ENCODE results near the gene IL16. TPM values are rescaled to one million over a fixed set of nuclear protein-coding genes. Genes with fewer than 3 reads are reported as not detected.

IL16 gene
- total RNA-seq (100 to 1,000 TPM; 125 to 431 (median 285) TPM), polyA plus RNA-seq (100 to 1,000 TPM; 319 to 547 TPM), total RNA-seq (407 reads per million, percentile 97 among the genes with 10 or more reads in this experiment)

DNA sequence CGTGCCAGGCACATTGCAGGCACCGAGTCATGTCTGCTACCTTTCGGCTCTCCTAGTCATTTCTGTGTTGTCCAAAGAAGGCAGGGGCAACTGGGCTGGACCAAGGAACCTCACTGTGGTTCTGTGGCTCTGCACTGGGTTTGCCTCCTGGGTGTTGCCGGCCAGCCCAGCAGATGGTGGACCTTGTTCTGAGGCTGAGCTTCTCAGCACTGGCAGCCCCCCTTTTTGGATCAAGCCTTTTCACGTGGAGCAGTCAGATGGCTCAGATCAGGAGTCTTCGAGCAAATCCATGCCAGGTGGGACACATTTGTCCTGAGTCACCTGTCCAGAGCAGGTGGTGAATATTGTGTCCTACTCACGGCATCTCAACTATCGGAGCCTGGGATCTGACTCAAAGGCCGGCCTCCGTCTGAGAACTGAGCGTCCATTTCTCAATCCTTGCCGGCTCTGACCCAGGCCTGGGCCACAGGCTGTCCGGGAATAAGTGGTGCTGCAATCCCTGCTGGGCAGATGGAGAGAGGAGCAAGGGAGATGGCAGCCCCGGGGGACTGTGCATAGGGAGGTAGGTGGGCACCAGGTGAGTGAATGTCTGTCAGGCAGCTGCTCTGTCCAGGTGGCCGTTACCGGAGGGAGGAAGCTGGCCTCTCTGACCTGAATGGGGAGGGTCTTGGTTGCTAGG lies at the start of gene IL16:
TSS of gene IL16 (plus strand) at position 304 of the 679 bp plus-strand sequence. CDS start 28,521 bp downstream, outside the sequence.
- Histone ChIP-seq H3K27me3 (ENCODE audit: control insufficient read depth in 2 of 2, insufficient read depth in 2 of 2, low read length in 2 of 2) (no peaks in the 10 kb centered on the region), H3K9me3 (ENCODE audit: control insufficient read depth in 2 of 3, low read length in 3 of 3) (no peaks in the 10 kb centered on the region), H3K27ac (ENCODE audit: low read depth, low read length) (no peak within 1 kb of the TSS), H3K36me3 (ENCODE audit: control insufficient read depth in 2 of 3, insufficient read depth in 3 of 3, low read length in 3 of 3) (no peaks in the 10 kb centered on the region), H3K4me1 (ENCODE audit: control insufficient read depth in 2 of 2, insufficient read depth in 2 of 2, low read length in 2 of 2) (no peaks in the 10 kb centered on the region), H3K4me3 (ENCODE audit: low read length) (no peak within 1 kb of the TSS)
- POLR2A ChIA-PET, result no interaction called here
- no peak within 1 kb of the TSS for H3K27ac Mint-ChIP-seq
- no peaks in the 10 kb centered on the region for H3K36me3 Mint-ChIP-seq
- peaks cover 0 to 4% (median 0%) of the 10 kb centered on the region in 7 donors for H3K4me1 Mint-ChIP-seq
- DNase-seq, result no peak
- no peaks in the 10 kb centered on the region for H3K9me3 Mint-ChIP-seq
- H3K27me3 Mint-ChIP-seq, result peaks cover 7 to 21% (median 7%) of the 10 kb centered on the region in 5 donors
- no peak within 1 kb of the TSS for H3K4me3 Mint-ChIP-seq
- intact Hi-C loops (cut with micrococcal nuclease), result no loop called here
- CTCF ChIA-PET, result no interaction called here
- no peak for ATAC-seq

DNA sequence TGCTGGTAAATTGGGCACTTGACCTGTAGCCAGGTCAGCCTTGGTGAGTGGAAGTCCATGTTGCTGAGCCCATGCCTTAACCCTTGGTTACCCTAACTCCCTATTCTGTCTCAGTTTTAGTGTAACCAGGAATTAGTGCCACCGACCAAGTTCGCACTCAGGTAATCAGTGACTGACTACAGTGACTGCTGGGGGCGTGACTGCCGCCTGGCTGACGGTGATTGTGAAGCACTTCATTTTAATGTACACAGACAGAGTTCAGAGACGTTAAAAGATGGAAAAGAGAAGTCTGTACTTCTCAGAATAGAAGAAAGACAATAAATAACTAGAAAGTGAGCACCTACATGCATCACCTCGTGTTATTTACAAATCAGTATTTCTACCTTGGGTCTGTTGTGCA lies 45.3 kb upstream of the IL16 start:
- Mint-ChIP-seq H3K36me3 (no peaks in the 10 kb centered on the region), H3K4me3 (no peak overlapping the region), H3K27me3 (peaks cover 5 to 18% (median 5%) of the 10 kb centered on the region in 5 donors), H3K4me1 (peaks cover 0 to 9% (median 2%) of the 10 kb centered on the region in 7 donors), H3K27ac (no peak overlapping the region), H3K9me3 (no peaks in the 10 kb centered on the region)
- H3K9me3 ChIP-seq (ENCODE audit: control insufficient read depth in 2 of 3, low read length in 3 of 3), result no peaks in the 10 kb centered on the region
- H3K27me3 ChIP-seq (ENCODE audit: control insufficient read depth in 2 of 2, insufficient read depth in 2 of 2, low read length in 2 of 2), result no peaks in the 10 kb centered on the region
- no peak overlapping the region for H3K27ac ChIP-seq (ENCODE audit: low read depth, low read length)
- DNase-seq (no peak), ATAC-seq (no peak)
- CTCF ChIA-PET, result interaction anchor here (2.0 kb wide), 1 partner anchor 115 kb away, joined by 13 read pairs; no protein-coding TSS in a partner anchor
- H3K36me3 ChIP-seq (ENCODE audit: control insufficient read depth in 2 of 3, insufficient read depth in 3 of 3, low read length in 3 of 3), result no peaks in the 10 kb centered on the region
- POLR2A ChIA-PET, result no interaction called here
- intact Hi-C loops (cut with micrococcal nuclease), result no loop called here
- no peaks in the 10 kb centered on the region for H3K4me1 ChIP-seq (ENCODE audit: control insufficient read depth in 2 of 2, insufficient read depth in 2 of 2, low read length in 2 of 2)
- H3K4me3 ChIP-seq (ENCODE audit: low read length), result no peak overlapping the region

DNA sequence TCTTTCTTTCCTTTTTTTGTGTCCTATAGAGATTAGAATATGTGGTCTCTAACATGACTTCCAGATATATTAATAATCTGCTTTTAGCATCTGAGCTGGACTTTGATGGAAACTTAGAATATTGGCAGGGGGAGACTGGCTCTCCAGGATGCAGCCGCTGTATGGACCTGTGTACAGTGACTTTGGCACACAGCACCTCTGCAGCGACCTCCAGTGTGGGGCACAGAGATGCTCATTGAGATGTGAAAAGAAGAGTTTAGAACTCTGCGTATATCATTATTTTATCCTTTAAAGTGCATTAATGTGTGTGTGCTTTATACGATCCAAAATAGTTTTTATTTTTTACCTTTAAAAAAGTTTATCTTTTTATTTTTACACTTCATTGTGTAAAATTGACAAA lies 44.3 kb upstream of the IL16 start:
- H3K4me3 Mint-ChIP-seq, result no peak overlapping the region
- H3K27me3 Mint-ChIP-seq, result peaks cover 0 to 21% (median 5%) of the 10 kb centered on the region in 5 donors
- no peaks in the 10 kb centered on the region for H3K27me3 ChIP-seq (ENCODE audit: control insufficient read depth in 2 of 2, insufficient read depth in 2 of 2, low read length in 2 of 2)
- CTCF ChIA-PET, result interaction anchor here (0.6 to 2.0 kb wide), 3 partner anchors 114 to 280 kb away, joined by 3 to 13 read pairs (median 4); no protein-coding TSS in a partner anchor
- H3K36me3 ChIP-seq (ENCODE audit: control insufficient read depth in 2 of 3, insufficient read depth in 3 of 3, low read length in 3 of 3), result no peaks in the 10 kb centered on the region
- no peak overlapping the region for H3K4me3 ChIP-seq (ENCODE audit: low read length)
- DNase-seq (no peak), ATAC-seq (no peak)
- H3K27ac ChIP-seq (ENCODE audit: low read depth, low read length), result no peak overlapping the region
- H3K36me3 Mint-ChIP-seq, result no peaks in the 10 kb centered on the region
- no peaks in the 10 kb centered on the region for H3K9me3 ChIP-seq (ENCODE audit: control insufficient read depth in 2 of 3, low read length in 3 of 3)
- peak overlapping the region in 1 of 9 donors; percentile 3 for H3K27ac Mint-ChIP-seq
- POLR2A ChIA-PET, result no interaction called here
- no peaks in the 10 kb centered on the region for H3K9me3 Mint-ChIP-seq
- intact Hi-C loops (cut with micrococcal nuclease), result no loop called here
- no peaks in the 10 kb centered on the region for H3K4me1 ChIP-seq (ENCODE audit: control insufficient read depth in 2 of 2, insufficient read depth in 2 of 2, low read length in 2 of 2)
- H3K4me1 Mint-ChIP-seq, result peaks cover 0 to 18% (median 5%) of the 10 kb centered on the region in 7 donors

DNA sequence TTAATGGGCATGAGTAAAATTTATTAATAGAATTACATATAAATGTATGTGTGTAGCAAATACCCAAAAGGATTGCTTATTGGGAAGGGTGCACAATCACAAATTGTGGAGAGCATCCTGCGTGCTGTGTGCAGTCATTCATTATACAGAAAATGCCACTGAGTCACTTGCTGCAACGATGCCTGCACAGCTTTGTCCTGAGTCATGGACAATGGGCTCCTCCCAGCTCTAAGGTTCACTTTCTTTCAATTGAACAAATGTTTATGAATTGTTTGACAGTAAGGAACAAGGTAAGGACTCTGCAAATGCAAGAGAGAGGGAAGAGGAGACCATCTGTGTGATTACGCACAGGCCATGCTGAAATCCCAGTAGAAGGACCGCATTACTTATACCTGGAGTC lies 43.9 kb upstream of the IL16 start:
- Mint-ChIP-seq H3K4me3 (no peak overlapping the region), H3K9me3 (no peaks in the 10 kb centered on the region), H3K27me3 (peaks cover 0 to 23% (median 5%) of the 10 kb centered on the region in 5 donors), H3K4me1 (peaks cover 0 to 18% (median 5%) of the 10 kb centered on the region in 7 donors), H3K27ac (no peak overlapping the region), H3K36me3 (no peaks in the 10 kb centered on the region)
- H3K27ac ChIP-seq (ENCODE audit: low read depth, low read length), result no peak overlapping the region
- ChIA-PET POLR2A (no interaction called here), CTCF (interaction anchor here (0.6 to 2.0 kb wide), 3 partner anchors 114 to 279 kb away, joined by 3 to 13 read pairs (median 4); no protein-coding TSS in a partner anchor)
- H3K9me3 ChIP-seq (ENCODE audit: control insufficient read depth in 2 of 3, low read length in 3 of 3), result no peaks in the 10 kb centered on the region
- no peak overlapping the region for H3K4me3 ChIP-seq (ENCODE audit: low read length)
- H3K36me3 ChIP-seq (ENCODE audit: control insufficient read depth in 2 of 3, insufficient read depth in 3 of 3, low read length in 3 of 3), result no peaks in the 10 kb centered on the region
- intact Hi-C loops (cut with micrococcal nuclease), result no loop called here
- H3K4me1 ChIP-seq (ENCODE audit: control insufficient read depth in 2 of 2, insufficient read depth in 2 of 2, low read length in 2 of 2), result no peaks in the 10 kb centered on the region
- DNase-seq (no peak), ATAC-seq (no peak)
- no peaks in the 10 kb centered on the region for H3K27me3 ChIP-seq (ENCODE audit: control insufficient read depth in 2 of 2, insufficient read depth in 2 of 2, low read length in 2 of 2)

DNA sequence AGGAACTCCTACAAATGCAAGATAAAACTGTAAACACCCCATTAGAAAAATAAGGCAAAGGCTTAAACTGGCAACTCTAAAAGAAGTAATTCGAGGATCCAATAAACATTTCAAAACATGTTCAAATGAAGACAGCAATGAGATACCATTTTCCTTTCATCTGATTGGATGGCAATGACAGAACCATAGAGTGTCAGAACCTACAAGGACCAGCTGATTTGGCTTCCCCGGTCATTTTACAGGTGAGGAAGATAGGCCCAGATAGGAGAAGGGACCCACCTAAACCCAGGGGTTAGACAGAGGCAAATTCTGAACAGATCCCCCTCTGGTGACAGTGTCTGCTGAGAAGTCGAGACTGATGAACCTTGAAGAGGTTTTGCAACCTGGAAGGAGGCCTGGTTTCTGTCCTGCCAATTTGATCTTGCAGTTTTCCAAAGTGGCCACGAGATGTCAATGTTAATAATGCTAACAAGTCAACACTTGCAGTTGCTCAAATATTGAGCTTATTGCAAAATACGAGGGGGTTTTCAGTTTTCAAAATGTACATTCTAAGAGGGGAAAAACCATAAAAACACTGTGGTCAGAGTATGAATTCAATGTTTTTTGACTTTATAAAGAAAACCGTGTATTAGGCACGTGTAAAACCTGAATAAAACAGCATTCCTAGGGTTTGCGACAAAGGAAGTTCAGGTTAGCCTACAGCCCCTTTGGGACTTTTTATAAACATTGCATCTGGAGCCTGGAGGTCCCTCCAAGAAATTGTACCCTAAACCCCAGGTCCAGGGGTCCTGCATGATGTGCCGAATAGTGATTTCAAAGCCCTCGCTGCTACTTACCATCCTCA lies 41.1 kb upstream of the IL16 start:
- intact Hi-C loops (cut with micrococcal nuclease), result loop anchor here (1.0 to 5.0 kb wide), 6 partner anchors 49 to 247 kb away; no protein-coding TSS in a partner anchor
- H3K9me3 Mint-ChIP-seq, result no peaks in the 10 kb centered on the region
- peak overlapping the region in 1 of 9 donors; percentile 2 for H3K27ac Mint-ChIP-seq
- H3K4me3 Mint-ChIP-seq, result no peak overlapping the region
- no peaks in the 10 kb centered on the region for H3K36me3 ChIP-seq (ENCODE audit: control insufficient read depth in 2 of 3, insufficient read depth in 3 of 3, low read length in 3 of 3)
- no peaks in the 10 kb centered on the region for H3K9me3 ChIP-seq (ENCODE audit: control insufficient read depth in 2 of 3, low read length in 3 of 3)
- H3K4me1 ChIP-seq (ENCODE audit: control insufficient read depth in 2 of 2, insufficient read depth in 2 of 2, low read length in 2 of 2), result no peaks in the 10 kb centered on the region
- H3K4me3 ChIP-seq (ENCODE audit: low read length), result no peak overlapping the region
- H3K4me1 Mint-ChIP-seq, result peaks cover under 1 to 19% (median 5%) of the 10 kb centered on the region in 7 donors
- ATAC-seq (no peak), DNase-seq (peak in 6 of 9 donors; percentile 12 to 44 (median 32))
- H3K27me3 Mint-ChIP-seq, result peaks cover 0 to 13% (median under 1%) of the 10 kb centered on the region in 5 donors
- POLR2A ChIA-PET, result interaction anchor here (1.8 kb wide), 1 partner anchor 110 kb away, joined by 6 read pairs; no protein-coding TSS in a partner anchor
- CTCF ChIA-PET, result interaction anchor here (0.7 to 4.3 kb wide), 8 partner anchors 10 to 579 kb away, joined by 3 to 72 read pairs (median 4); no protein-coding TSS in a partner anchor
- H3K27me3 ChIP-seq (ENCODE audit: control insufficient read depth in 2 of 2, insufficient read depth in 2 of 2, low read length in 2 of 2), result no peaks in the 10 kb centered on the region
- H3K27ac ChIP-seq (ENCODE audit: low read depth, low read length), result no peak overlapping the region
- H3K36me3 Mint-ChIP-seq, result no peaks in the 10 kb centered on the region

DNA sequence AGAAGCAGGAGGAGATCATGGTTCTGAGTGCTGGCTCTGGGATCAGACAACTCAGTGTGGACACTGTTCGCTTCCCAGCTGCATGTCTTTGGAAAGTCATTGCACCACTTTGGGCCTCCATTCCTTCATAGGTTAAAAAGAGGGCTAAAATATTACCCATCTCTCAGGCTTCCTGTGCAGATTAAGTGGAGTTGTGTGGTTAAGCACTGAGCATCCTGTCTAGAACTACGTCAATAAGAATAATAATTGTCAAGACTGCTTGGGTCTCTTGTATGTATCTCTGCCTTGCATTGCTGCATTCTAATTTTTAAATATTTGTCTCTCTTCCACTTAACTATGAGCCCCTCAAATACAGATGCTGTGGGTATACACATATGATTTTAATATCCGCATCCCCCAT lies 40.4 kb upstream of the IL16 start:
- peaks cover 8 to 27% (median 12%) of the 10 kb centered on the region in 7 donors for H3K4me1 Mint-ChIP-seq
- no peak overlapping the region for H3K27ac ChIP-seq (ENCODE audit: low read depth, low read length)
- no peak overlapping the region for H3K4me3 Mint-ChIP-seq
- ATAC-seq (no peak), DNase-seq (no peak)
- peaks cover 0 to 10% (median 0%) of the 10 kb centered on the region in 5 donors for H3K27me3 Mint-ChIP-seq
- CTCF ChIA-PET, result interaction anchor here (1.0 to 4.3 kb wide), 5 partner anchors 9 to 243 kb away, joined by 3 to 72 read pairs (median 6); no protein-coding TSS in a partner anchor
- H3K4me3 ChIP-seq (ENCODE audit: low read length), result no peak overlapping the region
- H3K27me3 ChIP-seq (ENCODE audit: control insufficient read depth in 2 of 2, insufficient read depth in 2 of 2, low read length in 2 of 2), result no peaks in the 10 kb centered on the region
- no peaks in the 10 kb centered on the region for H3K36me3 Mint-ChIP-seq
- peaks cover 0 to 5% of the 10 kb centered on the region in 2 donors for H3K4me1 ChIP-seq (ENCODE audit: control insufficient read depth in 2 of 2, insufficient read depth in 2 of 2, low read length in 2 of 2)
- H3K36me3 ChIP-seq (ENCODE audit: control insufficient read depth in 2 of 3, insufficient read depth in 3 of 3, low read length in 3 of 3), result no peaks in the 10 kb centered on the region
- no peak overlapping the region for H3K27ac Mint-ChIP-seq
- POLR2A ChIA-PET, result interaction anchor here (1.8 kb wide), 1 partner anchor 110 kb away, joined by 6 read pairs; no protein-coding TSS in a partner anchor
- intact Hi-C loops (cut with micrococcal nuclease), result loop anchor here (1.0 to 5.0 kb wide), 2 partner anchors 180 to 246 kb away; no protein-coding TSS in a partner anchor
- H3K9me3 Mint-ChIP-seq, result no peaks in the 10 kb centered on the region
- no peaks in the 10 kb centered on the region for H3K9me3 ChIP-seq (ENCODE audit: control insufficient read depth in 2 of 3, low read length in 3 of 3)
